Measurements from ENCODE around the gene MRPL27.

MRPL27 gene

GRCh38 chr17:50382931-50383330, 9.9 kb upstream of the MRPL27 start:
- no peak for DNase-seq

- DNase-seq, result no peak
Measured at GRCh38 chr17:50381920-50382319, 8.9 kb upstream of the MRPL27 start.

DNA sequence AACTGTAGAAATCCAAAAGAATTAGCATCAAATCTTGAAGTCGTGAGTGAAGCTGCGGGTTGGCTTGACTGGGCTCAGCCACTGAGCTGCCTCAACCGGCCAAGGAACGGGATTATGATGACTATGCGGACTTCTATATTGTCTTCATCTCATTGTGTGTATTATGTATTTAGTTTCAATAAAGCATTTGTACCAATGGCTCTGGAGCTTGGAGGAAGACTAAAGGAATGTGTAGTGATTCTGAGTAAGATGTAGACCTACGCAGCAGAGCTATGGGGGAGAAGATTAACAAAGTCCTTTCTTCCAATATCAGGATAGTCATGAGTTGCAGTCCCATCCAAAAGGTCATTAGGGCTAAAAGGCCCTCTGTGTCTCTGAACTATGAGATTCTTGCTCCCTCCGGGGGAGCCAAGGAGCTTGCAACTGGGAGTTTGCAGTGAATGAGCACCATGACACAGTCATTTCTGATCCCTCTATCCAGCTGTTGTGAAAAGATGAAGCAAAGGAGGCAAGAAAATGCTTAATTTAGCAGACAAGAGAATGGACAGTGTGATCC, 8.4 kb upstream of the MRPL27 start:
- no peak for DNase-seq

DNA sequence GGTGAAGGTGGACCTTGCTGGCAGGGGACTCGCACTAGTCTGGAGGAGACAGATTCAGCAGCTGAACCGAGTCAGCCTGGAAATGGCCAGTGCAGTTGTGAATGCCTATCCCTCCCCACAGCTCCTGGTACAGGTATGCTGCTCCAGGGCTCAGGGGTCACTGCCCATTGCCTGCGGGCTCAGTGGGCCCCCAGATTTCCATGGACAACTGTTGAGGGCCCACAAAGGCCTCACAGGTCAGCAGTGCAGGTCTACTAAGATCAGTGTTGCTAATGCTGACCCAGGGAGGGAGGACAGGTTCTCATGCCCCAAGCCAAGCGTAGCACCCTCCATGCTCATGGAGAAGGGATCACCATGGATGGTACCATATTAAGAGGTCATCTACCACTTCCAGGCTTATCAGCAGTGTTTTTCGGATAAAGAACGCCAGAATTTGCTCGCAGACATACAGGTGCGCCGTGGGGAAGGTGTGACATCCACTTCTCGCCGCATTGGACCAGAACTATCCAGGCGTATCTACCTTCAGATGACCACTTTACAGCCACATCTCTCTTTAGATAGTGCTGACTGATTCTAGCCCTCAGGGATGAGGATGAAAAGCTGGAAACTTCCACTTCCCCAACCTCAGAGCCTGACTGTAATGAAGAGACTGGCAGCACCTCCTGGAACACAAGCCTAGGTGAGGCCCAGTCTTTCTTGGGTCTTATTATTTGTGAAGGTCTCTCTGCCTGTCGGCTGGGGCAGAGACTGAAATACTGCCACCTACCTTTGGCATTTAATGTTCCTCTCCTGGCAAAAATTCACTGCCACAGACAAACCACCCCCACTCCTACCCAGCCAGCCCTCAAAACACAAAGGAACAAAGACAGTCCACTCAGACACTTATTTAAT, 7.6 kb upstream of the MRPL27 start:
- DNase-seq, result no peak

DNA sequence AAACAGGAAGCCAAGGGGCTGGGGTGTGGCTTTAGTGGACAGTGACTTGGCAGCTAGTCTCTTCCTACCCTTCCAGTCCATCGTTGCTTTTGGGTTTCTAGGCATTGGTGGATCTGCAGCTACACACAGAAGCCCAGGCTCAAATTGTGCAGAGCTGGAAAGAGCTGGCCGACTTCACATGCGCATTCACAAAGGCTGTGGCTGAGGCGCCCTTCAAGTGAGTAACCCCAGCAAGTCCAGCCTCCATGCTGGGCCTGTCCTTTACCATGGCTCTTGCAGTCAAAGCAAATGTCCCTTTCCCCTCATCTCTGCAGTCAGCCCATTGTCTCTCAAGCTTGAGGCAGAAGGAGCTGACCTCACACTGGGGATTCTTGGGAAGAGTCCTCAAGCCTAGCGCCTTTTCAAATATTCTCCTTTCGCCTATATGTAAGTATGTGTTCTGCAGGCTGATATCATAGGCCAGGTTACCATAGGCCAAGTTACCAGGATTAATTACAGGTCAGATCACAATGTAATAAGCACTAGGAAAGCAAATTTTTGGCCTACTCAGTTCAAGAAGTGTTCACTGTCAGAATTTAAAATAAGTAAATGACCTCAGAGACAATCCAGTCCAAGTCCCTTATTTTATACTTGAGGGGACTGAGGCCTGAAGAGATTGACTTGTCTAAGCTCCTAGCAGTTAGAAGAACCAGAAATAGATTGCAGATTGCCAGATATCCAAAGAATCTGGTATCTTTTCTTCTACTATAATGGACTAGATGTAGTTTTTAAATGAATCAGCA, 6.6 kb upstream of the MRPL27 start:
- no peak for DNase-seq

DNA sequence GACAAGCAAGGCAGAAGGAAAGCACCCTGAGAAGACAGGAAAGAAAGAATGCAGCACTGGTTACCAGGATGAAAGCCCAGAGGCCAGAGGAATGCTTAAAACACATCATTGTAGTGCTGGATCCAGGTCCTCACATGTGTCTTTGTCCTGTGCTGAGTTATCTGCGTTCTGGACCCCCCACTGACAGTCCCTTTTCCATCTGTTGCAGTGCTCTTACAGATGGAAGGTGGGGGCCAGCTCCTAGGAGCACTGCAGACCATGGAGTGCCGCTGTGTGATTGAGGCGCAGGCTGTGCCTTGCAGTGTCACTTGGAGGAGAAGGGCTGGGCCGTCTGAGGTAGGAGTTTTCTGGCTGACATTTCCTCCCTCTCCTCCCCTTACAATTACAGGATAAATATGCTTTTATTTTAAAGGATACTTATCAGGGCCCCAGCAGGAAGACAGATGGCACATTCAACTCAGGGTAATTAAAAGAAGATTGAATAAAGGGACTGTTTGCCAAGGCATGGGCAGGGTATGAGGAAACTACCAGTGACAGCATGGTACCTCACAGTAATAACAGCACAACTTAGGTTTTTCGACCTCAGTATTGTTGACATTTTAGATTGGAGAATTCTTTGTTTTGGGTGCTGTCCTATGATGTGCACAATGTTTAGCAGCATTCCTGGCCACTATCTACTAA, 3.0 kb upstream of the MRPL27 start:
- no peak for DNase-seq

DNA sequence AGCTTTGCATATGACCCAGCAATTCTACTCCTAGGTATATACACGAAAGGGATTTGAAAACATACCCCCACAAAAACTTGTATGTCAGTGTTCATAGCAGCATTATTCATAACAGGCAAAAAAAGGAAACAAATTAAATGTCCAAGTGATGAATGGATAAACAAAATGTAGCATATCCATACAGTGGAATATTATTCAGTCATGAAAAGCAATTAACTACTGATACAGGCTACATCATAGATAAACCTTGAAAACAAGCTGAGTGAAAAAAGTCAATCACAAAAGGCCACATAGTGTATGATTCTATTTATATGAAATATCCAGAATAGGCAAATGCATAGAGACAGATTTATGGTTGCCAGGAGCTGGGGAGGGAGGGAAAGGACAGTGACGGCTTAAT, 721 bp upstream of the MRPL27 start:
- no peak for DNase-seq

- DNase-seq, result no peak
Measured at GRCh38 chr17:50372222-50372757, 694 bp downstream of the MRPL27 start.

GRCh38 chr17:50371526-50371925, 1.5 kb downstream of the MRPL27 start:
- no peak for DNase-seq

DNA sequence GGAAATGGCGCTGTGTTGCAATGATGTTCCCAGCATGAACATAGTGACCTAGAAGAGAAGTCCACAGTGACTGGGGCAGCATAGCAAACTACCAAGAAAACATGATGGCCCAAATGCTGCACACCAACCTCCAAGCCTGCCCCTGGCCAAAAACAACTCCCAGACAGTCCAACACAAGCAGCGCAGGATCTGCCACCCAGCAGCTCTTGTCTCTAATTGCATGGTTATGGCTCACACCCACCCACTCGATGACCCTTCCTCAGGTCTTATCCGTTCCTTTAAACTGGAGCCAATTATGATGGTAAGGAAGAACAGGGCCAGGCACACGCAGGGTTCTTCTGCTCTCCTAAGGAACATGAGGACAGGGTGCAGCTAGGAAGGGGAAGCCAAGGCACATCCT, 2.9 kb downstream of the MRPL27 start:
- DNase-seq, result no peak

GRCh38 chr17:50367401-50367800, 5.6 kb downstream of the MRPL27 start:
- no peak for DNase-seq

DNA sequence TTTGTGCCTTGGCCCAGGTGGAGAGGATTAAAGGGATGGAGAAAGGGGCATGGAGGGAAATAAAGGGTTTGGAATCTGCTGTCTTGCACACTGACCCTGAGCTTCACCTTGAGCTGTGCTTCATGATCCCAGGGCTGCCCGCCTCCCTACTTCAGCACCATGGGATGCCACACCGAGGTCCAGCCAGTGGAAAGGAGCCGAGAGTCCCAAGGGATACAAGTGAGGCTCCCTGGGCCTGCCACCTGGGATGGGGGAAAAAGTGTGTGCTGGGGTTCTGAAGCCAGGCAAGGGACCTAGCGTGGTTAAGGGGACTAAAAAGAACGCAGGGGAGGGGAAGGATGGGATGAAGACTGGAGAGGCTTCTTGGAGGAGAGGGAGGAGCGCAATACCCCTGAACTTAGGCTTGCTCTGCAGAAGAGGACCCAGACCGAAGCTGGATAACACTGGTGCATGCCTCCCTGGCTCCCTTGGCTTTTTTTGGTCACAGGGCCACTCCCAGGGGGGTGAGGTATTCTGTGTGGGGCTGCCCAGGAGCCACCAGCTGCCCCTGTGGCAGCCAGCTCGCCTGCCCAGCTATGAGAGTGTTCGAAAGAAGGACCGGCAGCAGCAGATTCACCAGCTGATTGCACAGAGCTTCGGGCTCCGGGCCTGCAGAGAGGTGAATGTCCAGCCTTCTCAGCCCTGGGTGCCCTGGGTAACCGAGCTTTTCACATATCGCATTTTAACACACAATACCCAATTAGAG, 7.2 kb downstream of the MRPL27 start:
- no peak for DNase-seq

GRCh38 chr17:50365165-50365564, 7.8 kb downstream of the MRPL27 start:
- DNase-seq, result no peak

DNA sequence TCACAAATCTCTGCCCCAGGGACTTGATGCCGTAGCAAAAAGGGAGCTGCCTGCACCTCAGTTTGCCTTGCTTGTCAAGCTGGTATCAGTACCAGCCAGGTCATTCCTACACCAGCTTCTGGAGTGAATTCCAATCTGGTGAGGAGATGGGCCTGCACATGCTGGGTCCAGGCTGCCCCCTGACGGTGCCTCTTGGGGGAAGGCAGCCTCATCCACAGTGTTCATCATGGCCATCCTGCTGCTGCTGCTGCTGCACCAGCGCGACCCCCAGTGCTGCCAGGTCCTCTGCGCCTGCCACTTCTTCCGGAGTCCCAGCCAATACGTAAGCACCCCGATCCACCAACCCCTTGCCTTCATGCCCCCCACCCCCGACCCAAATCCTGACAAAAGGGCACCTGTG, 8.3 kb downstream of the MRPL27 start:
- DNase-seq, result no peak

DNA sequence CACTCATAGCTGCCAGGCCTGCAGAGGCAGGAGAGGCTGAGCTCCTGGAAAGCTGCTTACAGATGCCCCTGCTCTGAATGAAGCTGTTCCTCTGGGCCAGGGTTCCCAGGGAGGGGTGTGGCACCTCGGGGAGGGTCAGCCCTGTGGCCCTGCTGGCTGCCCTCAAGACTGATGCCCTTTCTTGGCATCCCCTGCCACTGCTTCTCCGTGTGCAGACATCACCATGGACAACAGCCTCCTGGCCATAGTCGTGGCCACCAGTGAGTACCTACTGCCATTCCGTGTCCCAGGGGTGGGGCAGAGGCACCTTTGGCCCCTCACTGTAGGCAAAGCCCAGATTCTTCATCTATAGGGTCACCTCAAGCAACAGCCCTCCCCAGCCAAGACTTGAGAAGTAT, 8.9 kb downstream of the MRPL27 start:
- no peak for DNase-seq

- DNase-seq, result no peak
Measured at GRCh38 chr17:50363217-50364060, 9.5 kb downstream of the MRPL27 start.

- no peak for DNase-seq
Measured at GRCh38 chr17:50362661-50363060, 10.3 kb downstream of the MRPL27 start.

- DNase-seq, result peak; percentile 74
Measured at GRCh38 chr17:50361561-50362480, 11.2 kb downstream of the MRPL27 start.

DNA sequence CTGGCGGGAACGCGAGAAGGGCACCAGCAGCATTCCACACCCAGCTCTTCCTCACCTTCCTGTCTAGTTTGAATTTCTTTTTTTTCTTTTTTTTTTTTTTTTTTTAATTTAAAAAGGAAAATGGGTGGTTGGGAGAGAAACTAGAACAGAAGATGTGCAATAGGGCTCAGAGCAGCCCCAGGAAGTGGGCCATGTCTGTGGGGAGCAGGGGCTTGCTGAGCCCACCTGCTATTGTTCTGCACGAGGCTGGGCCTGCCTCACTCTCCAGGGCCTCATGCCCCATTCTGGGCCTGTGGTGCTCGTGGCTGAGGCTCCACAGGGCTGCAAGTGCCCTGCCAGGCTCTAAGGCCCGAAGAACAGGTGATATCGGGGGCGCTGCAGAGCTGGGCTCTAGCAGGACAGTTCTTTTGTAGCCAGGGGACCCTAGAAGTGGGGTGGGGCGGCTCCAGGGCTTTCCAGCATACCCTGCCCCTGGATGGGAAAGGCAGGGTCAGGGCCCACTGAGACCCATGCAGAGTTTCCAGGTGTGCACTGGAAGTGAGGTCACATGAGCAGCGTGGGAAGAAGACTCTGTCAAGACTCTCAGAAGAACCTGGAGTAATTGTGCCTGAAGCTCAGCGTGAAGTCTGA, 12.4 kb downstream of the MRPL27 start:
- no peak for DNase-seq

DNA sequence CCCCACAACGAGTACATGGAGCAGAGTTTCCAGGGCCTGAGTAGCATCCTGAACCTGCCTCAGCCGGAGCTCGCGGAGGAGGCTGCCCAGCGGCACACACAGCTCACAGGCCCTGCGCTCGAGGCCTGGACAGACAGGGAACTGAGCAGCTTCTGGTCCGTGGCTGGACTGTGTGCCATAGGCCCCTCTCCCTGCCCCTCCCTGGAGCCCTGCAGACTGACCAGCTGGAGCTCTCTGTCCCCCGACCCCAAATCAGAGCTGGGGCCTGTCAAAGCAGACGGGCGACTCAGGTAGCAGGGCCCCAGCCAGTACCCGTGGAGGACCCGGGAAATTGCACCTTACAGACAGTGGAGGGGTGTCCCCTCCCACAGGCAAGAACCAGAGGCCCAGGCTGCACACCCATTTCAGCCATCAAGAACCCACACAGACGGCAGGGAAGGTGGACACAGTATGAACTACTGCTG, 13.0 kb downstream of the MRPL27 start:
- no peak for DNase-seq

All from activated CD8-positive, alpha-beta memory T cell treated with anti-CD3 and anti-CD28 coated beads for 24 hours (primary cell).